ENCODE measurements around the gene KCNJ5.

Gene KCNJ5

DNA sequence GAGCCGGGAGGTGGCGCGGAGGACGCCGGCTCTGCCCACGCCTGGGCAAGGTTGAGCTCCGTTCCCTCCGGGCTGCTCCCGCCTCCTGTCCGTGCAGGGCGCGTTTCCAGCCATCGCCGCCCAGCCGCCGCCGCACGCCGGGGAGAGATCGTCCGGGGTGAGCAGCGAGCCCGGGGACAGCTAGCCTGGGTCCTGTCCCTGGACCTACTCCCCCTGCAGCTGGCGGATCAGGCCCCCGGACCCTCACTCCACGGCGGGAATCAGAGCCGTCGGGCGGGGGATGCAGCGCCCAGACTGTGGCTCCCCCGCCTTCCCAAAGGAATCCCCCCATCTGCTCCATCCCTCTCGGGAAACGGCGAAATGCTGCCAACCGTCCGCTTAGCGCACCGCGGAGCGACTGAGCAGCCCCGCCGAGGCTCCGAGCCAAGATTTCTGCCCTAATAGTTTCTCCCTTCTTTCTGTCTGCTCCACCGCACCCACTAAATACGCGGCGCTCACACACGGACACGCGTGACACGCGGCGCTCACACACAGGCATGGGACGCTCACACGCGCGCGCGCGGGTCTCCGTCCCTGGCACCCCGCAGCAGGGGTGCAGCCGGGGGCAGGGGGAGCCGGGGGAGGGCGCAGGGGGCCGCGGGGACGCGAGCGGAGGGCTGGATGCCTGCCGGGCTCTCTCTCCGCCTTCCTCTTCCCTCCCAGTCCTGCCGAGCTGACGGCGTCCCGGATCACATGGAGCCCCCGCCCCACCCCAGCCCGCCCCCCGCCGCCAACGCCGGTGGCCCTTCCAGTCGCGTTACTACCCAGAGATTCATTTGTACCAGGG, at the start of gene KCNJ5:
KCNJ5 (plus strand) TSS at position 814 of the 826 bp plus-strand sequence. CDS start 19,918 bp downstream, outside the sequence.
- no peak for DNase-seq

DNA sequence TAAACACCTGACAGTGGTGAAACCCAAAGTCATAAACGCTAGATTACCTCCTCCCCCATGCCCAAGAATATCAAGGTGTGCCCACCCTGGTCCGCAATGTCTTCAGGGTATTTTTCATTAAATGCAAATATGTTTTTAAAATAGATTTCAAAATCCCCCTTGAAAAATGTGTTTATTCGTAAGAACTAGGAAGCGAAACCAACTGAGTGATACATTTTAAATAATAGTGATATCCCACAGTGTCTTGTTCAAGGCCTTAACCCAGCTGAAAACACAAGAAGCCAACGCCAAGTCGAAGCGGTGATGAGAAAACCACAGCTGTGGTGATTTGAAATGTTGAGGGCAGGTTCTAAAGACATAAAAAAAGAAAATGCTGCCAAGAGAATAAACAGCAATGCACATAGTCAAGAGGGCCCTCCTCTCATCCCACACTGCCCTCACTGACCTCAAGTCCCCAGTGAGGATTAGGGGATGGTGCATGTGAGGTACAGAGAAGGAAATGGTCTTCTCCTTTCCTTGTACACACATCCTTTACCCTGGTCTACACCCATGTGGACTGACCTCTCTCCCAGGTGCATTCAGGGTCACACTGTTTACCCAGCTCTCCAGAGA, 49.6 kb upstream of the KCNJ5 start:
- DNase-seq = no peak

DNA sequence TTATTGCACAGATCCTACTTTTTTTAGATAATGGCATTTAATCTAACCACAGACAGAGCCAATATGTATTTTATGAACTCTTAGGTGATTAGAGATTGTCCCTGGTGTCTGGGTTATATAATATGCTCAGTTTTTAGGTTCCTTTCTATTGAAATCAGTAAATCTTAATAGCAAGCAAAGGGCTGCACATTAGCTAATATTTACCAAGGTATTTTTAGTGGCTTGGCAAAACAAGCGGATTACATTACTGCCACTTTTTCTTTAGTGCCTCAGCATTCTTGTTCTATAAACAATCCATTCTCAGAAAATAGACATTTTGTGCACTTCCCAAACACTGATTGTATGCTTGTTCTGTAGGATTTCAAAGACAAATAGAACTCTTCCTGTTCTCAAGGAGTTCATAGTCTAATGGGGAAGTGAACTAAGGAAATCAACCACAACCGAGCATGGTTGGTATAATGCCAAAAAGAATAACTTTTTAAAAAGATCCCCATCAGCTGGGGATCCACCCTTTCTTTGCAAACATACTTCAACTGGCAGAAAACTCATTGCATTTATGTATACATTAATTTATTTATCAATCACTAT, 47.9 kb upstream of the KCNJ5 start:
- no peak for DNase-seq

DNA sequence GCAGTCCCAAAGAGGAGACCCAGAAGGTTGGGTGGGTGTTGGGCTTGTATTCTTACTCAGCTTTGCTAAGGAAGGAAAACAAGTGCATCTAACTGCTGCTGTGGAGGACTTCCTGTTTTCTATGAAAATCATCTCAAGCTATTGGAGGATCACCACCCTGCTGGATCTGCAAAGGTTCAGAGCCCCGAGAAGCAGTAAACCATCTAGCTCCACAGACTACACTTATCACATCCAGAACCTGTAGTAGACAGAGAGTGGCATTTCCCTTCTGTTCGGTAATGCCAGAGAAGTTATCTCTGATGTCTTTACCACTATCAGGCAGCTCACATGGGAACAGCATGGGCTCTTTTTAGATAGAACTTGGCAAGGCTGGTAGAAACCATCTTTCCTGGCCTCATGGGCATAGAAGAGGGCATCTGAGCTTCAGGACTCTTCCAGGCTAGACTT, 45.8 kb upstream of the KCNJ5 start:
- peak; percentile 33 for DNase-seq

DNA sequence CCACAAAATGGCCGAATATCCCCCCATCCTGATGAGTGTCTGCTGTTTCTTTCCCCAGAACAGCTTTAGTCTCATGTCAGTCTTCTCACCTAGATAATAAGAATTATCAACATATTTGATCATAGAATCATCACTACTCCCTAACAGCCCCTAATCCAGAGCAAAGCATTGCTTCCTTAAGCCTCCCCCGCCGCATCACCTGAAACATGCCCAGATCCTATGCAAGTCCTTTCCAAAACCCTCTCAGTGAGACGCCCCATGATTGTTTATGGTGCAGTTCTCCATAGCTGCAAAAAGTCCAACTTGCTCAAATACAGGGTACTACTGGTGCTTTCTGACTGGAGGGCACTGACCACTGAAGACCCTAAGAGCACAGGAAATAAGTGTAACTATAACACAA, 44.2 kb upstream of the KCNJ5 start:
- no peak for DNase-seq

DNA sequence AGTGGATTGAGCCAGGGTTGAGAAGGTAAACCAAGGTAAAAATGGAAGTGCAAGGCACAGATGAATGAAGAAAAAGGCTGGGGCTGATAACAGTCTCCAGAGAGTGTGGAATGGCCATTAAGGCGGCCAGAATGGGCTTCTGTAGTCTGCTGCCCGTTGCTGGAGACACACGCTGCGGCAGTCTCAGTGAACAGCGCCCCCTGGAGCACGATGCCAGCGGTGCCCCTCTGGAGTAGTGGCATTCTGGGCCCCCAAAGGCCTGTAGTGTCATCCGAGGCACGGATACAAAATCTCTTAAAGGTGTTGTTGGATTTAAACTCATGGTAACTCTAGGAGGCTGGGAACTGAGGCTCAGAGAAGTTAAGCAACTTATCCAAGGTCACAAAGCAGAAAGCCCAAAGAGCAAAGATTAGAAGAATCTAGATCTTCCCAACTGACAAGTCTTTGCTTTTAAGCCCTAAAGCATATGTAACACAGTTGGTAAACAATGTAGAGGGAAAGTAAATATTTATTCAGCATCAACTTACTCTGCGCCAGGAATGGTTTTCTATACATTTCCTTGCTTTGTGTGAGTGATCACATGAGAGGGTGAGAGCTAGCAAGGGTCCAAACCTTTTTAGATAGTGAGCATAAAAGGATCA, 42.2 kb upstream of the KCNJ5 start:
- peak; percentile 60 for DNase-seq

DNA sequence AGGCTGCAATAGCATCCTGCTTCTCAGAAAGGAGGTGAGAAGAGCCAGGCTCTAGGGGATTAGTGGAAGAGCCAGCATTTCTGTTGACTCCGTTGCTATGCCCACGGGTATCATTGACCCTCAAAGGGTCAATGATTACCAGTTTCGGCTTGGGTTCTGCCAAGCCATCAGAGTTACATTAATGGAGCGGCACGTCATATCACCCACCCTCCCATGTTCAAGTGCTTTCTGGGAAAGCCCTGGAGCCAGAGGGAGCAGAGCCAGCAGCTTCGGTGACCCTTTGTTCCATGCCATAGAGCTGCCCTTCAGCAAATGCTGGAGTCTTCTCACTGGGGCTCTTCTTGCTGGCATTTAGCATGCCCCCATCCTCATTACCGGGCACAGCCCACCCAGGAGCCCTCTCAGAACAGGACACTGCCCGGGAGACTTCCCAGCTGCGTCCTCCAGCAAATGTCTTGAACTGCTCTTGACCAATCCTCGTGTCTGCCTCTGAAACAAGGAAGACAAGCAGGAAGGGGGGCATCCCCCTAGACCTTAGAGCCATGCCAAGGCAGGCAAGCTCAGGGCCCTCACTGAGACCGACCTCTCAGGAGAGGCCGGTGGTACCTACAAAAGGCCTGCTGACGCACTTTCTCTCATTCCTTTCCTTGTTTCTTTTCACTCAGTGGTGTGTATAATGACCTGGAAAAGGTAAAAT, 38.7 kb upstream of the KCNJ5 start:
- DNase-seq = no peak

DNA sequence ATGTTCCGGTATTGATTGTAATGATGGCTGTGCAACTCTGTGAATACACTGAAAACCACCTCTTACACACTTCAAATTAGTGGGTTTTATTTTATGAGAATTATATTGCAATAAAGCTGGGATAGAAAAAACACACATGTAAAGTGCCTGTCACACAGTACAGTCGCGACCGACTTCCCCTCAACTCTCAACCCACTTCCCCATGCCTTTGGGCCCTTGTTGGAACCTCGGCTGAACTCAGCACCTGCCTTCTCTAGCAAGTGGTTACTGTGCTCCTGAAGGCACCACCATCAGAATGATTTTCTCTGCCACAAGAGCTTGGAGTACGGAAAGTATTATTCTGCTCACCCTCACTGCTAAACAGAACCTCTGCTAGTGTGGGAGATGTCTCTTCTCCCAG, 37.6 kb upstream of the KCNJ5 start:
- no peak for DNase-seq

DNA sequence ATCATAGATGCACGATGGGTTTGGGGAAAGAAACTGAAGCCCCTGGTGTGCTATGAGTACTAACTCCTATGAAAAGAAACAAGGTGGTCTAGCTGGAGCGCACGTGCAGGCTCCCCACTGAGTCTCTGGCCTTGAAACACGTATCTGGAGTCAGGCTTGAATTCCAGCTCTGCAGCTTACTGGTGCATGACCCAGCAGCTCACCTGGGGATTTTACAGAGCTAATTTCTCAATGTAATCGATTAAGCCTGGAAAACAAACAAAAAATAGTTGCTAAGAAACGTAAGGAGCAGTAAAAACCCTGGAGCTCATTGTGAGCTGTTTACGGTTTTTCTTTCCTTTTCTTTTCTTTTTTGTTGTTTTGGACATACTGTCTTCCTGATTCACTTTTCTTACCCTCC, 36.3 kb upstream of the KCNJ5 start:
- no peak for DNase-seq

DNA sequence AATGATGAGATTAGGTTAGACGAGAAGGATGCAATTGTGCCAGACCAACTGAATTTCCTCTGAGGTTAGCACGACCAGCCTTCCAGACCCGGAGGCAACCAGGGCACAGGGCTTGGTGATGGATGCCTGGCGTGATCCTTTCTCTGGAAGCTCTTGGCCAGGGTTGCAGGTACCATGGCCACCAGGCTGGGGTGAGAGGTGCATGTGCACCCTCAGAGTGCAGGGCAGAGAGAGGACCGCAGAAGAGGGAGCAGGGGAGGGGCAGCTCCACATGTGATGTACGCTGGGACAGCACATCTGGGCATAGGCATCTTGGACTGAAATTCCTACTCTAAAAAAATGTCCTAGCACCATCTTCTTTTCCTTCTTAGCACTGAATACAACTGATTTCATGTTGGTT, 34.9 kb upstream of the KCNJ5 start:
- DNase-seq = no peak

DNA sequence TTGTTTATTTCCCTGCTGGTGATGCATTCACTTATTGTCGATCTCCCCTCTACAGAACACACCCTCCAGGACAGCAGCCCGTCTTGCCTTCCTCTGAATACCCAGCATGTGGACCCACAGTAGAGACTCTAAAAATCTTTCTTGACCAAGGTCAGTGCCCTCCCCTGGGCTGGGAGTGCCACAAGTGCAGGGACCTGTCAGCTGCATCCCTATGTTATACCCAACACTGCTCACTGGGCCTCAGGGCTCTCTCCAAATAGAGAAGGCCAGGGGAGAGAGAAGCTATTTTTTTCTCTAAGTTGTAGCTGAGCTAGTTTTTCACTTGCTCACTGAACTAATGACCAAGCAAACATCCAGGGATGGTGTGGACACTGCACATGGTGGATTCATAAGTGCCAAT, 33.8 kb upstream of the KCNJ5 start:
- no peak for DNase-seq

DNA sequence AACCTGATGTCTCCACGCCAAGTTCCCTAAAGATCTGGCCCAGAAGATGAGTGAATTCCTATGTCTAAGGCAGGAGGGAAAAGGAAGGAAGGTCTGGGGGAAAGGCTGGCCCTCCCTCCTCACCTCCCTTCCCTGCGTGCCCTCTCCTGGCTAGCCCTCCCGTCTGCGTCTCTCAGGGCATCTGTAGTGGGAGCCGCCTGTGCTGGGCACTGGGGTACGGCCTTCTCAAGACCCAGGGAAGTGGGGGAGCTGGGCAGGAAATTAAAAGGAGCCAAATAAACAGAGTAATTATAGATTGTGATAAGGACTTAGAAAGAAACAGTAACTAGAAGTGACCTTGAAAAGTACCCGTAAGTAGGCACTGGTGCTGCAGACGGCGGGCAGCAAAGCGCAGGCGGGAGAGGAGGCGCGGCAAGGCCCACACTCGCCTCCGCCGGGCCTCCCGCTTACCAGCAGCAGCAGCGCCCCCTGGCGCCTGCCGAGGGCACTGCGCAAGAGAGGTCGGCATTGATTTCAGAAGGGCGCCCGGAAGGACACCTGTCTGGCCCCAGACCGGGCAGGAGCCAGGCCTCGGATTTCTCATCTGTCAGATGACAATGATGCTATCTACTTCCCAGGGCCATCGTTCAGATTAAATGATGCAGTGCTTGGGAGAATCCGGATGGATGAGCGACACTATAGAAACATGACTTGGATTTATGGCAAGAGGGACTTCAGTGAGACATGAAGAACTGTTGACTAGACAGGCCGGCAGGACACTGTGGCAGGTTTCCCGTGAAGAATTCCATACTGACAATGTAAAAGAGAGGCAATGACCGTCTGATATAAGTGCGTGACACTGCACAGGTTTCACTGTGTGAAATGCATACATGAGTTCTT, 31.4 kb upstream of the KCNJ5 start:
- DNase-seq = peak; percentile 85

DNA sequence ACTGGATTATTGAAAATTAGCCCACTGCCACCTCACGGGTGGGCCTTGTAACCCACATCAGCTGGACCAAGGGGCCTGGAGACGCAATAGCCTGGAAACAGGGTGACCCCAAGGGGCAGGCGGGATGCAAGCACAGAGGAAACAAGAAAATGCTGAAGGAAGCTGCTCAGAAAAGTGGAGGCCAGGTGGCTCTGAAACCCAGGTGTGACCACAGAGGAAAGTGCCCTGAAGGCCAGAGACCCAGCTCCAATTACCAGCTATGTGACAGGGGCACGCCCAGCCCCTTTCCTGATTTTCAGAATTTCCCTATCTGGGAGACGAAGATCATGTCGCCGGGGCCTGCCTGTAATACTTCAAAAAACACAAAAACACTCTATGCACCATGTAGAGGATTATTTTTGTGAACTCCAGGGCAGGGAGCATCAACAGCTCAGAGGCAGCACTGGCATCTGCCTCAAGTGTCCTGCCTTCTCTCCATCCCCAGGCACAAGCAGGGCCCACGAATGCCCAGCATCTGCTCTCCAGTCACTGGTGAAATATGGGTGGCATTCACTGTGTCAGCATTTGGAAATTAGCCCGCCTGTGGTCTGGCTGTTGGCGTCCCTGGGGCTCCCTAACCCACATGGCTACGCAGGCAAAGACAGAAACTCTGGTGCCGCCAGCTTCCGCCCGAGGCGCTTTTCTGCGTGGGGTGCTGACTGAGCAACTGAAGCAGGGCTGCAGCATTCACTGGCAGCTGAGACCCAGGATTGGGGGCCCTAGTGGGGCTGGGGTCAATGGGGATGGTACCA, 30.4 kb upstream of the KCNJ5 start:
- no peak for DNase-seq

DNA sequence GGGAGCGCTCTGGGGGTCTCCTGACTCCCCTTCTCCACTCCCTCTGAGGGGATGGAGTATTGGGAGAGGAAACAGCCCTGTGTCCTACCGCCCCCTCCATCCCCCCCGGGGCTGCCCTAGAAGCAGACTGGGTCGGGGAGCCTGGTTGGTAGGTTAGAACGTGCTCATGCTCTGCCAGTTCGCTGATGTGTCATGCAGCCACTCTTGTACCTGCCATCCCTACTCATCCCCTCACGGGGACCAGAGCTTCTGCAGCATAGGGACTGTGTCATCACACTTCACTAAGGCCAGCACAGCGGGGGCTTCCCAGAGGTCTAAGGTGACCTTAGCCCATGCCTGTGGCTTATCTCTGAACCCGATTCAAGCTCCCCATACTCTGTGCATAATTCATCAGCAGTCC, 28.8 kb upstream of the KCNJ5 start:
- no peak for DNase-seq

DNA sequence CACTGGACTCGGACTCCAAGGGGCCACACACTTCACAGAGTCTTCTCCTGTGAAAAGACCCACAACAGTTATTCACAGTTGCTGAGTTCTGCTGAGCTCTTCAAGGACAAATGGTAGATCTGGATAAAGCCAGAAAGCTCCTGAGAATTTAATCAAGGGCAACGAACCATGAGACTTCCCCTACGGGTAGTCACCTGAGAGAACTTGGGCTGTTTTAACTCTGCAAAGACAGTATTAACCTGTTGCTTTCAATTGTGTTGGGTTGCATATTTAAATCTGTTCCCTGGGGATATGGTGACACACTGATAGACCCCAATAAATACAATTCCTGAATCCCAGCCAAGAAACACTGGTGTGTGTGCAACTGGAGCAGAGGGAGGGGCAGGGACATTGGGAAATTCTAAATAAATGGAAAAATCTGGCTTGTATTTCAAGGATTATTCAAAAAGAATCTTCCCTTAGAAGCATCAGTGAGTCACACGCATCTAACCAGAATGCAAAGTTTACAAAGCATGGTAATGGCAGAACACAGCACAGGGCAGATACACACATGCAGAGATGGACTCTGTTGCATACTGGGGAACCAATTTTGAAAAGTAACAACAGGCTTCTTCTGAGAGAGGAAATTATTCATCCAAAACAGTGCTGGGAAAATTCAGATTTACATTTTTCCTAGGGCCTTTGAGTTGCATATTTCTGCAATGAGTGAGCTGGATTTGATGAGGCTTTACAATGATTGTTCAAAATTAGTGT, 28.1 kb upstream of the KCNJ5 start:
- no peak for DNase-seq

DNA sequence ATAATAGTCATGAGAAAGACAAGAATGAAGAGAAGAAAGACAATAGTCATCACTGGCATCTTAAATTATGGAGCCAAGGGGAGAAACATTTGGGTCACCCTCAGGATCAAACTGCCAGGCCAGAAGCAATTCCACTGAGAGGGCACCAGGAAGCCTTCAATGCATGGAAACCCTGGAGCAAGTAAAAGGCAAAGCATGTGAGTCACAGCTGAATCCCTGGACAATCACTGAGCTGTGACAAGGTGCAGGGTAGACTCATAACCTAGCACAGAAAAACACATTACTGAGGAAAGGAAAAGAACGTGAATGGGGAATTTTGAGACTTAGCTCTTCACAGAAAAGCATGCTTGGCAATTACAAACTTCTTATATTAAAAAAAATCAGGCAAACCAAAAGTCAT, 25.7 kb upstream of the KCNJ5 start:
- no peak for DNase-seq

DNA sequence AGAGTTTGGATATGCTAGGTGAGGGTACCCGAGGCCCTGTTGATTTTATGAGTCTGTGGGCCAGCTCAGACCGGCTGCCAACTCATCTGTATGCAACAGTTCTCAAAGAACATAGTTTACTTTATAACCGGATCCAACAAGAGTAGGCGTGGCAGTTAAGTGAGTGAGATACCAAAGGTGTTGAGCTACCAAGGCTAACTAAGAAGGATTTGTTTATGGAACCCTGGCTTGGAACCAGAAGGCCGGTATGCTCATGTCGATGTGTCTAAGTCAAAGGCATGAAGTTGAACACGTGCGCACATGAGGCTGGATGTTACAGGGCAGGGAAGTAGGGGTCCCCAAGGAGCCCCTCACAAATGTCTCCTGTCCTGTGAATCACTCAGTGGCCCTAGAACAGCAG, 23.9 kb upstream of the KCNJ5 start, which contains the start of gene KCNJ1:
KCNJ1 (minus strand) TSS at position 20 of the 400 bp plus-strand sequence. CDS start 27,053 bp downstream, outside the sequence.
- peak; percentile 11 for DNase-seq

DNA sequence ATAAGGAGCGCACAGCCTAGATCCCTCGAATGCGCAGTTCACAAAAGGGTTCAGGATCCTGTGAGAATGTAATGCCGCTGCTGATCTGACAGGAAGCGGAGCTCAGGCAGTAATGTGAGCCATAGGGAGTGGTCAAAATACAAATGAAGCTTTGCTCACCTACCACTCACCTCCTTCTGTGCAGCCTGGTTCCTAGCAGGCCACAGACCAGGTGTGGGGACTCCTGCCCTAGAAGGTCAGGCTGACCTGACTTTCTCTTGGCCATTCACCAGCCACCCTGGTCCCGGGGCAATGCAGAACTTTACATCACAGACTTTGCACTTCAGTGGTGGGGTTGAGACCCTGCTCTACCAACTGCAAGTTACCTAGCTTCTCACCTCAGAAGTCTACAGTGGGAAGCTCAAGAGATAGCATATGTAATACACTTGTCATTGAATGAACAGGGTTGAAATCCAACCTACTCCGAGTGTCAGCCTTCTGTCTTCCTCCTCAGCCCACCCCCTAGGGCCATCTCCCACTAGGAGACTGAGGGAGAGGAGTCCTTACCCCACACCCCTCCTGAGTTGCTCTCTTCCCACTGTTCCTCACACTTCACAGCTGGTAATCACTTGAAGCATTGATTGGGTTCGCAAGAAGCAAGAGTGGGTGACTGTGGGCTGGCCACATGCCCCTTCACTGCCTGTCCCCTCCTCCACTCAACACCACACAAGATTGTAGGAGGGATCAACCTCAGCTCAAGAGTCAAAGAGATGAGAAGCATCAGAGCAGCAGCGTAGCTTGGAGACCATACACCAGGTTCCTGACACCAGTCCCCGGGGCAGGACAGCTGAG, 22.1 kb upstream of the KCNJ5 start:
- DNase-seq = peak; percentile 29

DNA sequence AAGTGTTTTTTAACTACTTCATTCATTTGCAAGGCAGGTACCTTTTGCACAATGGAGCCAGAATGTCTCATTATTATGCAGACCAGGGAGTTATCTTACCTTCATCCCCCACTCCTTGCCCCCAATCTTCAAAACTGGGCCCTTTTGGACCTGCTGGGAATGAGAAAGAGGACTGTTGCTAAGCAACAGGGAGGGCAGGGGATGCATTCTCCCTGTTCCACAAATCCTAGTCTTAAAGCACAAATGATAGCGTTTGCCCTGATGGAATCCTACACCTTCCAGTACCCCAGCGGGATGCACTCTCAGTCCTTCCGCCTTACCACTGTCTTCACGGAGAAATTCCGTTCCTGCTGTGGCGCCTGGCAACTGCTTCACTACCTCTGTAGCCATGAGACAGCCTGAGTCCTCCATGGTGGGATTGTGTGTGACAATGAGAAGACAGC, 20.0 kb upstream of the KCNJ5 start:
- no peak for DNase-seq
